Measurements from ENCODE around the gene OR2G6. TPM values are rescaled to one million over a fixed set of nuclear protein-coding genes. Genes with fewer than 3 reads are reported as not detected.
"Not testable (repeated sequence)": the region's sequence is repeated elsewhere in the genome, so short reads cannot be mapped to it uniquely, and the experiment has no call there.

OR2G6 gene
- total and polyA plus RNA-seq, 10 donors: 0.09 to 0.85 (median 0.39) TPM; not detected in 3

- H3K9me3 ChIP-seq; H3K27ac ChIP-seq; H3K4me1 ChIP-seq; H3K36me3 ChIP-seq; DNase-seq; intact Hi-C loops (cut with DNase I; ENCODE audit: low total_unique reads); H3K4me3 ChIP-seq; H3K27me3 ChIP-seq (replicated peaks in 1 of 7): not testable (repeated sequence)
- 77 to 100% (median 86%) methylated on average over 1 of the region's 2 CpGs for WGBS, 5 donors
These were observed 7.4 kb upstream of the OR2G6 start for GRCh38 chr1:248500305-248501035.

- H3K27ac ChIP-seq; H3K4me3 ChIP-seq; DNase-seq; intact Hi-C loops (cut with DNase I; ENCODE audit: low total_unique reads); H3K4me1 ChIP-seq; H3K27me3 ChIP-seq (replicated peaks in 1 of 7); H3K36me3 ChIP-seq; H3K9me3 ChIP-seq: not testable (repeated sequence)
These were observed 2.3 kb downstream of the OR2G6 start for GRCh38 chr1:248510217-248510616.

GRCh38 chr1:248521856-248522255 is 14.0 kb downstream of the OR2G6 start:
- TF ChIP-seq CTCF (IDR thresholded peaks at IDR 0.05 in 8 of 11, conservative IDR thresholded peaks at IDR 0.05 in 3 of 11) (no peak), POLR2AphosphoS5 (IDR thresholded peaks at IDR 0.05) (no peak)
- Histone ChIP-seq H3K36me3 (no peaks in the 10 kb centered on the region), H3K9me3 (peaks cover 0 to 18% (median 9%) of the 10 kb centered on the region in 8 donors), H3K27me3 (replicated peaks in 1 of 7) (no peaks in the 10 kb centered on the region), H3K4me3 (no peak overlapping the region), H3K27ac (no peak overlapping the region), H3K4me1 (no peaks in the 10 kb centered on the region)
- 88 to 92% (median 89%) methylated on average over 12 of the region's 12 CpGs for WGBS, 5 donors
- intact Hi-C loops (cut with DNase I; ENCODE audit: low total_unique reads): no loop called here
- DNase-seq: no peak

- intact Hi-C loops (cut with DNase I; ENCODE audit: low total_unique reads); H3K4me3 ChIP-seq; H3K27ac ChIP-seq; H3K9me3 ChIP-seq; DNase-seq; H3K4me1 ChIP-seq; H3K36me3 ChIP-seq; H3K27me3 ChIP-seq (replicated peaks in 1 of 7): not testable (repeated sequence)
These were observed 29.6 kb downstream of the OR2G6 start for GRCh38 chr1:248537449-248537848.

GRCh38 chr1:248547383-248547782 is 39.5 kb downstream of the OR2G6 start:
- H3K4me3 ChIP-seq; H3K36me3 ChIP-seq; H3K27ac ChIP-seq; DNase-seq; H3K9me3 ChIP-seq; H3K27me3 ChIP-seq (replicated peaks in 1 of 7); intact Hi-C loops (cut with DNase I; ENCODE audit: low total_unique reads); H3K4me1 ChIP-seq: not testable (repeated sequence)
- WGBS, 5 donors: no CpG with 5 or more reads among the region's 2 CpGs

- H3K4me1 ChIP-seq; H3K36me3 ChIP-seq; H3K27ac ChIP-seq; H3K4me3 ChIP-seq; H3K9me3 ChIP-seq; H3K27me3 ChIP-seq (replicated peaks in 1 of 7); intact Hi-C loops (cut with DNase I; ENCODE audit: low total_unique reads); DNase-seq: not testable (repeated sequence)
- WGBS, 5 donors: no CpG with 5 or more reads among the region's 6 CpGs
These were observed 43.2 kb downstream of the OR2G6 start for GRCh38 chr1:248551027-248551426.

- H3K4me1 ChIP-seq; intact Hi-C loops (cut with DNase I; ENCODE audit: low total_unique reads); H3K27ac ChIP-seq; H3K4me3 ChIP-seq; H3K9me3 ChIP-seq; H3K27me3 ChIP-seq (replicated peaks in 1 of 7); DNase-seq; H3K36me3 ChIP-seq: not testable (repeated sequence)
- 50 to 95% (median 94%) methylated on average over 1 to 3 of the region's 3 CpGs for WGBS, 5 donors
These were observed 54.8 kb downstream of the OR2G6 start, which contains the start of gene OR2T29 for GRCh38 chr1:248562672-248563071. TSS of gene OR2T29 (minus strand) at chr1:248562772. CDS start at chr1:248559491, 3,281 bp downstream.

- 49 to 59% (median 57%) methylated on average over 10 to 11 of the region's 11 CpGs for WGBS, 5 donors
- H3K4me3 ChIP-seq; intact Hi-C loops (cut with DNase I; ENCODE audit: low total_unique reads); H3K27ac ChIP-seq; H3K4me1 ChIP-seq; H3K27me3 ChIP-seq (replicated peaks in 1 of 7); H3K9me3 ChIP-seq; H3K36me3 ChIP-seq; DNase-seq: not testable (repeated sequence)
These were observed 57.9 kb downstream of the OR2G6 start for GRCh38 chr1:248565530-248566373.

GRCh38 chr1:248569049-248569448 is 61.2 kb downstream of the OR2G6 start:
- DNase-seq; H3K4me3 ChIP-seq; H3K27me3 ChIP-seq (replicated peaks in 1 of 7); intact Hi-C loops (cut with DNase I; ENCODE audit: low total_unique reads); H3K4me1 ChIP-seq; H3K27ac ChIP-seq; H3K9me3 ChIP-seq; H3K36me3 ChIP-seq: not testable (repeated sequence)
- WGBS, 5 donors: 22 to 58% (median 31%) methylated on average over 2 of the region's 2 CpGs

GRCh38 chr1:248570811-248571210 is 62.9 kb downstream of the OR2G6 start:
- intact Hi-C loops (cut with DNase I; ENCODE audit: low total_unique reads); H3K27ac ChIP-seq; H3K4me3 ChIP-seq; H3K9me3 ChIP-seq; DNase-seq; H3K27me3 ChIP-seq (replicated peaks in 1 of 7); H3K4me1 ChIP-seq; H3K36me3 ChIP-seq: not testable (repeated sequence)
- WGBS, 5 donors: 39 to 61% (median 54%) methylated on average over 3 of the region's 3 CpGs
